Memory B cell (primary cell): ENCODE measurements around the gene HRH1.

ENCODE experiments used
- ATAC-seq: fragments of 150-1000 bp; cut with Tn5 transposase; 2 replicates; pipeline ENCODE4 v1.10.0; 2021; ENCODE audit warnings: low read depth, mild to moderate bottlenecking, moderate library complexity
- DNase-seq, 2 donors: peaks; one replicate each; pipeline ENCODE4 v3.0.0; 2022; ENCODE audit warnings: low spot score in 2 of 2
- H3K27ac Mint-ChIP-seq: one replicate; pipeline ENCODE4 v1.8.0; 2022; ENCODE audit warnings: mild to moderate bottlenecking, moderate library complexity, mixed read lengths
- H3K27me3 Mint-ChIP-seq: one replicate; pipeline ENCODE4 v1.8.0; 2022; ENCODE audit warnings: mixed read lengths
- H3K36me3 Mint-ChIP-seq: one replicate; pipeline ENCODE4 v1.8.0; 2022; ENCODE audit warnings: mild to moderate bottlenecking, mixed read lengths
- H3K4me1 Mint-ChIP-seq: one replicate; pipeline ENCODE4 v1.8.0; 2022; ENCODE audit warnings: mixed read lengths
- H3K4me3 Mint-ChIP-seq: one replicate; pipeline ENCODE4 v1.8.0; 2022; ENCODE audit warnings: mild to moderate bottlenecking, moderate library complexity, mixed read lengths
- H3K9me3 Mint-ChIP-seq: one replicate; pipeline ENCODE4 v1.8.0; 2022; ENCODE audit warnings: mixed read lengths

Gene HRH1

DNA sequence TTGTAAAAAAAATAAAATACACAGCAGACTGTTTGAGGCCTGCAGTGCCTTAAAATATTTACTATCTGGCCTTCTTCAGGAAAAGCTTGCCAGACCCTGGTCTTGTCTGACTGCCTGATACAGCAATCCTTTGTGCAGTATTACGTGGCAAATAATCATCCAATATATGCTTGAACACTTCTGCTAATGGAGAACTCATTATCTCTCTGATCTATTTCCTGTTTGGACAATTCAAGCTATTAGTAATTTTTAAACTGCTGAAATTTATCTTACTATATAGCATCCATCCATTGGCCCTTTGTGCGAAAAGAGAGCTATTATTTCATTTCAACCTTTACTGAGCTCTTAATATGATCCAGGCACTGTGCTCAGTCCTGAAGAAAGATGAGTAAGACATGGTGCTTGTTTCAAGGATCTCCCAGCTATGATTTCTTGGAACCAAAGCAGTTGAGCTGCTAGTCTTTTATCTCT is 133.8 kb downstream of the HRH1 start:
- H3K4me3 Mint-ChIP-seq, result no peak overlapping the region
- H3K27me3 Mint-ChIP-seq, result no peaks in the 10 kb centered on the region
- peak overlapping the region; percentile 98 for H3K27ac Mint-ChIP-seq
- H3K9me3 Mint-ChIP-seq, result no peaks in the 10 kb centered on the region
- H3K4me1 Mint-ChIP-seq, result peaks cover 44% of the 10 kb centered on the region
- H3K36me3 Mint-ChIP-seq, result peaks cover 6% of the 10 kb centered on the region
- DNase-seq (no peak), ATAC-seq (no peak)

DNA sequence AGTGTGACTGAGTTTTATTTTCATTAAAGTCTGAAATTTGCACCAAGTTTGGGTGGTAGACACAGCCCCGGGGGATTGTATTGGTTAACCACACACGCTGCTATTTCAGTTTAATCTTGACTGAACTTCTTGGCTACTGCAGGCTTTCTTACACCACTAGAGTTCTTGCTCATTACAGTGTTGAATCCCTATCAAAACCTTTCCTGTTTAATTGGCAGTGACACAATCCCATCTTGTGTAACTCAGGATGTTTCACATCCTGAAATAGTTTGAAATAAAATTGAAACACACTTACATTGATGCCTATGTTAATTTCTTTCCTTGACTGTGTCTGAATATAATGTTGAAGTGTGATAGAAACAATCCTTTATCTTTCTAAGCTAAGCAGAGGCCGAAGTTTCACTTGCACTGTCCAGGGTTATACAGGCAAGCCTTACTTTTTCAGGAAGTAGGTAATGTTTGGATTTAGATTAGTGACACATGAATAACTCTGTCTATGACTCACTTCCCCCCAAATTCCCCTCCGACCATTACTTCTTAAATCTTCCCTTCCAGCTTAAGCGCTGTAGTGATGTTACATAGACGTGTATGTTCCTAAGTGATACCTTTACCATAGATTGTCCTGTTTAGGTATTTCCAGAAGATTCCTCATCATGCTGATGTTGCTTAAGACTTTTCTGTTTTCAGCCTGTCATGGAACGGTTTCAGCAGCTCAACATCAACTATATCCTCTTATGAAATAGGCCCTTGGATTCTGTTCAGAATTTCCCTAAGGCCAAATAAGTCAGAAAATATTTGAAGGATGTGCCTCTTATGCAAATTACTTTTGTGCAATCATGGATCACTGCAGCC is 134.7 kb downstream of the HRH1 start:
- DNase-seq (peak in 1 of 2 donors; percentile 60), ATAC-seq (peak; percentile 92)
- Mint-ChIP-seq H3K36me3 (peaks cover 5% of the 10 kb centered on the region), H3K4me1 (peaks cover 42% of the 10 kb centered on the region), H3K27ac (peak overlapping the region; percentile 98), H3K4me3 (peak overlapping the region; percentile 78), H3K9me3 (no peaks in the 10 kb centered on the region), H3K27me3 (no peaks in the 10 kb centered on the region)

DNA sequence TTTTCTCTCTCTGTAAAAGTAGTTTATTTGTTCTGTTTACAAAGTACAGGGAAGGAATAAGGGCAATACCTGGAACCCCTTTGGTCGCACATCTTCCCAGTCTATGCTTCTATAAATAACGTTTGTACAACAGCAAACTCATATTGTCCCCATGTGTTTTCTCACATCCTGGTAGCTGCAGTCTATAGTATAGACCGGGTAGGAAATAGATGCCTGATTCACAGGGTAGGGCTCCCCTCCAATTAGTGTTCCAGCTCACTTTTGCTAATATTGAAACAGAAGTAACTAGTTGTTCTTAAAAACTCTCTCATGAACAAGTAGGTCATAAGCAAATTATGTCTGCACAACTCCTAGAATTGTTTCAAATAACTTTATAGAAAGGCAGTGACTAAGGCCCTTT is 135.6 kb downstream of the HRH1 start:
- H3K36me3 Mint-ChIP-seq, result peaks cover 6% of the 10 kb centered on the region
- no peaks in the 10 kb centered on the region for H3K27me3 Mint-ChIP-seq
- H3K9me3 Mint-ChIP-seq, result no peaks in the 10 kb centered on the region
- peak overlapping the region; percentile 41 for H3K4me3 Mint-ChIP-seq
- DNase-seq, result no peak
- no peak for ATAC-seq
- H3K27ac Mint-ChIP-seq, result peak overlapping the region; percentile 98
- H3K4me1 Mint-ChIP-seq, result peaks cover 42% of the 10 kb centered on the region

DNA sequence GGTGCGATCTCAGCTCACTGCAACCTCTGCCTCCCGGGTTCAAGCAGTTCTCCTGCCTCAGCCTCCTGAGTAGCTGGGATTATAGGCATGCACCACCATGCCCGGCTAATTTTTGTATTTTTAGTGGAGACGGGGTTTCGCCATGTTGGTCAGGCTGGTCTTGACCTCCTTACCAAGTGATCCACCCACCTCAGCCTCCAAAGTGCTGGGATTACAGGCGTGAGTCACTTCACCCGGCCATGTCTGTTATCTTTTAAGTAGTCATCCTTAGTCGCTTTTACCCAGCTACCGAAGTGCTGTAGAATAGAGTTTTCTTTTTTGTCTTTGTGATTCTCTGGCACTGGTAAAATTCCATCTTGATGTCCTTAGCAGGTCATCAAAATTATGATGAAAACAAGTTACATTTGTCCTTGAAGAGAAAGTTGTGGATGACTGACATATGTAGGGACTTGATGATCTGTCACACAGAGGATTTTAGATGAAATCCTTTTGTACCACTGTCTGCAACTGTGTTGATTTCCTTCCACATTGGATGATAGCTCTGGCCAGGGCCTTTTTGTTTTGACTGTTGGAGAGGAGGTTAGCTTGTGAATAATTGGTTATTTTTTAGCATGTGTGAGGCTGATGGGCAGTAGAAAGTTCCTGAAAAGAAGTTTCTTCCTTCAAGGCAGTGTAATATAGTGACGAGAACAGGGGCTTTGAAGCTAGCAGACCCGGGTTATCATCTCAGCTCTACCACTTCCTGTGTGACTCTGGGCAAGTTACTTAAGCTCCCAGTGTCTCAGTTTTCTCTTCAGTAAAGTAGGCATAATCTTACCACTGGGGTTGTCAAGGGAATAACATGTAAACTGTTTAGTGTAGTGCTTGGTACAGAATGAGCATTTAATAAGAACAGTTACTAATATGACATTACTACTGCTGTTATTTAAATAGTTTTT is 136.7 kb downstream of the HRH1 start:
- Mint-ChIP-seq H3K27me3 (no peaks in the 10 kb centered on the region), H3K36me3 (peaks cover 6% of the 10 kb centered on the region), H3K9me3 (no peaks in the 10 kb centered on the region), H3K4me3 (peak overlapping the region; percentile 32), H3K27ac (peak overlapping the region; percentile 98), H3K4me1 (peaks cover 42% of the 10 kb centered on the region)
- DNase-seq, result no peak
- ATAC-seq, result peak; percentile 18

DNA sequence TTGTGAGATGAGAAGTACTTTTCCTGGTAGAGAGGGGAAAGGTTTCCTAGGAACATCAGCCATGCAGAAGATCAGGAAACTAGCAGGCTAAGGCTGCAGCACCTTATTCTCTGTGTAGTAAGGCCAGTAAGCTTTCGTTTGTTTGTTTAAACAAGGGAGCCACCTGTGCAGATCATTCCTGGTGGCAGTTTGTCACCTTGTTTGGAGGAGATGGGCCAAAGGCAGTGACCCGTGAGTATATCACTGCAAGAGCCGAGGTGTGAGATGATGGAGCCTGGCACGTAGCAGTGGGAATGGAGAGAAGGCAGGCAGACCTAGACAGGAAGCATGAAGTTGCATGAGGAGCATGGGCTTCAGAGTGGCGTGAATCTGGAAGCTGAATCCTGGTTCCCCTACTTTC is 137.5 kb downstream of the HRH1 start:
- H3K9me3 Mint-ChIP-seq, result no peaks in the 10 kb centered on the region
- peaks cover 45% of the 10 kb centered on the region for H3K4me1 Mint-ChIP-seq
- no peaks in the 10 kb centered on the region for H3K27me3 Mint-ChIP-seq
- DNase-seq, result no peak
- peaks cover 4% of the 10 kb centered on the region for H3K36me3 Mint-ChIP-seq
- ATAC-seq, result no peak
- H3K4me3 Mint-ChIP-seq, result no peak overlapping the region
- H3K27ac Mint-ChIP-seq, result peak overlapping the region; percentile 98

DNA sequence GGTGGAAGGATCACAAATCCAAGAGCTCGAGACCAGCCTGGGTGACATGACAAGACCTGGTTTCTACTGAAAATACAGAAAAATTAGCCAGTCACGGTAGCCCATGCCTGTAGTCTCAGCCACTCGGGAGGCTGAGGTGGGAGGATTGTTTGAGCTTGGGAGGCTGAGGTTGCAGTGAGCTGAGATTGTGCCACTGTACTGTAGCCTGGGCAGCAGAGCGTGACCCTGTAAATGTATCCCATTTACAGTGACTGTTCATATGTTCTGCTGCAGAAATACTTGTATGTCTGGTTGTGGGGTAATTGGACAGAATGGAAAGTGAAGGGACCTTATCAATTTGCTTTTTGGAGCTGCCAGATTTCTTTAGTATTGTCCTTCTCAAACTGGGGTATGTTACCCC is 142.8 kb downstream of the HRH1 start:
- no peak overlapping the region for H3K4me3 Mint-ChIP-seq

DNA sequence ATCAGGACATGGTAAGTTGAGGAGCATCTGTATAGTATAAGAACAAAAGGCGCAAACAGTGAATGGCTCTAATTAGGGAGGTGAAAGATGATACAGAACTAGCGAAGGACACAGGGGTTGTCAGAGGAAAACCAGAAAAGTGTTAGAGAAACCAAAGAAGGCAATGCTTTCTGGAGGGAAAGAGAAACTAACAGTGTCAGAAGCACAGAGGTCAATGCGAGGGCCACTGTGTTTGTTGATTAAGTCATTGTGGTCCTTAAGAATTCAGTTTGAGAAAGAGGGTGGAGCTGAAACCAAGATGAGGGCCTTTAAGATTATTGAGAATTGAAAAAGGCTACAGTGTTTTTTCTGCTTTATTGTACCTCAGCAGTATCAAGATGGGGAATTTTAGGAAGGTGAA is 146.7 kb downstream of the HRH1 start:
- H3K36me3 Mint-ChIP-seq, result peaks cover 41% of the 10 kb centered on the region
- DNase-seq (no peak), ATAC-seq (no peak)
- peaks cover 3% of the 10 kb centered on the region for H3K4me1 Mint-ChIP-seq
- H3K27ac Mint-ChIP-seq, result peak overlapping the region; percentile 33
- no peaks in the 10 kb centered on the region for H3K27me3 Mint-ChIP-seq
- no peak overlapping the region for H3K4me3 Mint-ChIP-seq
- H3K9me3 Mint-ChIP-seq, result no peaks in the 10 kb centered on the region

More for the DNA sequence above, 142.8 kb downstream of the HRH1 start:
- Mint-ChIP-seq H3K4me1 (peaks cover 3% of the 10 kb centered on the region), H3K27ac (no peak overlapping the region), H3K9me3 (no peaks in the 10 kb centered on the region), H3K36me3 (peaks cover 26% of the 10 kb centered on the region), H3K27me3 (no peaks in the 10 kb centered on the region)
- DNase-seq, result no peak
- no peak for ATAC-seq

DNA sequence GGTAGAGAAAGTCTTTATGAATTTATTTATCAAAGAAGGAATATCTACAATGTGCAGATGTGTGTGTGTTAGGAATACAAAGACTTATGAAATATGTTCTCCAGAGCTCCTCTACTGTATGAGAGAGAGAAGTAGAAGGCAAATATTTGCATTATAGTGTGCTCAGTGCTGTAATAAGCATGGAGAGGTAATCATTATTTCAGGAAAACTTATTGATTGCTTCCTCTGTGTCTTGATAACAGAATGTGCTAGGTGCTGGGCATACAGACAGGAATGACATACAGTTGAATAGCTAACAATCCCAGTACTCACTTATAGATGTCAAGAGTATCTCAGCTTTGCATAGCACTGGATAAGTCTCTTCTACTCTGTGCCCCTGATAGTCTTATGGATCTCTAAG is 148.2 kb downstream of the HRH1 start:
- no peak overlapping the region for H3K4me3 Mint-ChIP-seq
- no peaks in the 10 kb centered on the region for H3K27me3 Mint-ChIP-seq
- no peak for ATAC-seq
- DNase-seq, result no peak
- H3K36me3 Mint-ChIP-seq, result peaks cover 42% of the 10 kb centered on the region
- H3K27ac Mint-ChIP-seq, result no peak overlapping the region
- H3K4me1 Mint-ChIP-seq, result no peaks in the 10 kb centered on the region
- H3K9me3 Mint-ChIP-seq, result no peaks in the 10 kb centered on the region

DNA sequence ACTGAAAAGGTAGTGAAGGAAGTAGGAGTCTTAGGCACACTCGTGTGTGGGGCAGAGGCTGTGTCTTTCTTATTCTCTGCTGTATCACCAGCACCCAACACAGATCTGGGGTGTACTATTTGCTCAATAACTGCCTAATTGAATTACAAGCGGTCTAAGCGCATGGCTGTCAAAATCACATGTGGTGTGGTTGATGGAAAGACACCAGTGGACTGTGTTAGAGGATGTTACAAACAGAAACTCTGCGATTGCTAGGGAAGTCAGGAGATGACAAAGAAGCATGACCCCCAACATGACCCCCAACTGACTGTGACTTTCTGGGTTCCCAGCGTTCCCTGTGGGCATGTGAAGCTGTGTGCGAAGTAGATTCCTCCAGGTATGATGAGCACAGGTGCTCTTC is 149.9 kb downstream of the HRH1 start:
- Mint-ChIP-seq H3K36me3 (peaks cover 46% of the 10 kb centered on the region), H3K4me1 (no peaks in the 10 kb centered on the region), H3K27ac (no peak overlapping the region), H3K4me3 (no peak overlapping the region), H3K9me3 (no peaks in the 10 kb centered on the region), H3K27me3 (no peaks in the 10 kb centered on the region)
- no peak for DNase-seq
- no peak for ATAC-seq

DNA sequence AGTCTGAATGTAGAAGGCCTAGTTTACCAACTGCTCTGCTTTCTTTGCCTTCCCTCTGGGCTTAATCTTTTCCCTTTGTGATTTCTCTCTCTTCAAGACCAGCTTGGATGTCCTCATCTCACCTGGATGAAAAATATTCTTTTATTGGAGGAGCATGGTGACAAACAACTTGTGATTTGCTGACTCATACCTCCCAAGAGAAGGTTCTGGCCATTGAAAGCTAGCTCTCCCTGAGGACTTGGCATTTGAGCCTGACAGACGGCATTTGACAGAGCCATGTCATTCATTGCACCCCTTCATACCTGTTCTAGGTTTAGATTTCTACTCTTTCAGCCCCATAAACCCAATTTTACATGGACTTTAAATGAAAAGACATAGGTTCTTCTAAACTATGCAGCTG is 151.2 kb downstream of the HRH1 start:
- no peak for DNase-seq
- Mint-ChIP-seq H3K4me1 (no peaks in the 10 kb centered on the region), H3K9me3 (no peaks in the 10 kb centered on the region), H3K36me3 (peaks cover 46% of the 10 kb centered on the region), H3K27me3 (no peaks in the 10 kb centered on the region), H3K4me3 (no peak overlapping the region), H3K27ac (peak overlapping the region; percentile 67)
- no peak for ATAC-seq

DNA sequence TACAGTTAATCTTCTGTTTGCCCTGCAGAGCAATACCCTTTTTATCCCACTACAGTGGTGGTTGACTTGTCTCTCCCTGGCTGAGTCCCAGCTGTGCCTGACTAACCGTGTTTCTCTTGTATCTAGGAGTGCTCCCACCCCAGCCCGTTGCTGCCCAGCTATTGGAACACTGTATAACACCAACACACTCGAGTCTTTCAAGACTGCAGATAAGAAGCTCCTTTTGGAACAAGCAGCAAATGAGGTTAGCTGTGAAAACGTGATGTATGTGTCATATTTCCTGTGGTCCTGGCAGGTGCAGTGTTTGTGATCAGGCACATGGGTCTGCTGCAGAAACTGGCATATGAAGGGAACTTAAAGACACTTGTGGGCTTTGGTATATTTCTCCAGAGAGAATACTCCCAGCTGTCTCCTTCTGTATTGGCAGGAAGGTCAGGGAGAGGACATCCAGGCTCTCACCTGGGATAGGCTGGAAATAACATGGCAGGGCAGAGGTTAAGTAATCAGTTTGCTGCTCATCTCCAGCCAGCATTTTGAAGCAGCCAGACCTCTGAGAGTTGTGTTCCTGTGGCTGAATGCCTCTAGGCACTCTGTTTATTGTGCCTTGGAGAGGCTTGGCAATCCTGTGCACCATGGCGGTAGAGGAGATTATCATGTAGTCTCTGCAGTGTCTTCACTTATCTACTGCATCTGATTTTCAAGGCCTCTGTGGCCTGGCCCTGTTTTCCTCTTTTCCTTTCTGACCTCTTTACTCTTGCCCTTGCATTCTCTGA is 152.7 kb downstream of the HRH1 start:
- no peaks in the 10 kb centered on the region for H3K9me3 Mint-ChIP-seq
- no peaks in the 10 kb centered on the region for H3K4me1 Mint-ChIP-seq
- peaks cover 43% of the 10 kb centered on the region for H3K36me3 Mint-ChIP-seq
- no peak overlapping the region for H3K4me3 Mint-ChIP-seq
- peak overlapping the region; percentile 29 for H3K27ac Mint-ChIP-seq
- DNase-seq (no peak), ATAC-seq (no peak)
- no peaks in the 10 kb centered on the region for H3K27me3 Mint-ChIP-seq

DNA sequence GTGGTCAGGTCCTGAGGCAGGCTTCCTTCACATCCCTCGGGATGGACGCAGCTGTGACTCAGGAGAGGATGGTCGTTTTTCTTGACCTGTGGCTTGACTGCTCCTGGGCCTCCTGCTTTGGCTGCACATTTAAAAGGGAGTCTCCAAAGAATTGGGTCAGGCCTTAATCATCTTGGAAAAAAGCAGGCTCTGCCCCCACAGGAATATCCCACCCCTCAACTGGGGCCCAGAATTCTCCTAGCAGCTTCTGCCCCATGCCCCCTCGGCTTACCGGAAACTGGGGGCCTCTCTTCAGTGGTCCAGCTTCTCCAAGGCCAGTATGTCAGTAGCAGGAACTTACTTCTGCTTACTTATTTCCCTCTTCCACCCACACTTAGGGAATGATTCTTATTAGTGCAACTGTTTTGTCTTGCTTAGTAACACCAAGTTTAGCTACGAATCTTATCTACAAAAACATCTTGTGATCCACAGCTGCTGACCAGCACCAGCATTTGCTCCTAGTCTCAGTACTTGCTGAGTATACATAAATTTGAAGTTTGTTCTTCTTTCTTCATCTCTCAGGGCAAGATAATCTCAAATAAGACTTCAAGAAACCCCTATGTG is 153.6 kb downstream of the HRH1 start:
- Mint-ChIP-seq H3K9me3 (no peaks in the 10 kb centered on the region), H3K36me3 (peaks cover 39% of the 10 kb centered on the region), H3K27ac (no peak overlapping the region), H3K4me3 (no peak overlapping the region), H3K4me1 (no peaks in the 10 kb centered on the region), H3K27me3 (no peaks in the 10 kb centered on the region)
- ATAC-seq (no peak), DNase-seq (no peak)

DNA sequence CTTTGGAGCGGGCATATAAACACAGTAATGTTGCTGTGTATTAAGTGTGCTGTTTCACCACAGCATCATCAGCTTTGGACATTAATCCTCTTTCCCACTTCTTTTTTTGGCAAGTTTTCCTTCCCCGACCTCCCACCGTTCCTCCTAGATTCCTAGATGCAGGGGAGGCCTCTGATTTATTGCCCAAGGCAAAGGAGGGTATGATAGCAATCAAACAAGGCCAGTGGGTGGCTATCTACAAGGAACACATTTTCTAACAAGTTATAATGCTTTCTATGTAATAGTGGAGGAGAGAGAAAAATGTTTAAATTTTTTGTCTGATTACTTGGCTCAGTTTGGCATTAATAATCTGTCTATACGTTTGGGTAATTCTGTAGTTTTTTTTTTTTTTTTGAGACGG is 156.0 kb downstream of the HRH1 start:
- H3K36me3 Mint-ChIP-seq, result peaks cover 50% of the 10 kb centered on the region

More for the DNA sequence above, 156.0 kb downstream of the HRH1 start:
- Mint-ChIP-seq H3K4me3 (no peak overlapping the region), H3K9me3 (no peaks in the 10 kb centered on the region), H3K4me1 (no peaks in the 10 kb centered on the region), H3K27ac (no peak overlapping the region), H3K27me3 (no peaks in the 10 kb centered on the region)
- DNase-seq (no peak), ATAC-seq (no peak)
